ENCODE data around the gene BPI.
"Not testable (repeated sequence)": the region's sequence is repeated elsewhere in the genome, so short reads cannot be mapped to it uniquely, and the experiment has no call there.

The BPI gene

GRCh38 chr20:38338849-38339520 lies 35.0 kb downstream of the BPI start:
- no peak for DNase-seq

GRCh38 chr20:38339521-38339896 lies 35.6 kb downstream of the BPI start:
- DNase-seq = not testable (repeated sequence)

GRCh38 chr20:38339997-38340396 lies 36.0 kb downstream of the BPI start:
- no peak for DNase-seq

- DNase-seq = no peak
These were observed 36.7 kb downstream of the BPI start for GRCh38 chr20:38340693-38341092.

GRCh38 chr20:38342216-38342615 lies 38.3 kb downstream of the BPI start:
- DNase-seq = no peak

GRCh38 chr20:38342713-38343310 lies 38.9 kb downstream of the BPI start:
- DNase-seq = no peak

GRCh38 chr20:38343311-38344106 lies 39.6 kb downstream of the BPI start:
- DNase-seq = no peak

- DNase-seq = no peak
These were observed 40.2 kb downstream of the BPI start for GRCh38 chr20:38344107-38344701.

- no peak for DNase-seq
These were observed 41.7 kb downstream of the BPI start for GRCh38 chr20:38345643-38346042.

GRCh38 chr20:38346247-38346651 lies 42.3 kb downstream of the BPI start, which contains the start of gene LBP:
LBP (plus strand) TSS chr20:38346482; CDS start chr20:38346517, 35 bp downstream.
- DNase-seq = no peak

- DNase-seq = no peak
These were observed 42.8 kb downstream of the BPI start for GRCh38 chr20:38346741-38347140.

GRCh38 chr20:38349856-38350255 lies 45.9 kb downstream of the BPI start:
- DNase-seq = no peak

- no peak for DNase-seq
These were observed 47.2 kb downstream of the BPI start for GRCh38 chr20:38350879-38351775.

- DNase-seq = no peak
These were observed 49.4 kb downstream of the BPI start for GRCh38 chr20:38353316-38353715.

- DNase-seq = no peak
These were observed 50.3 kb downstream of the BPI start for GRCh38 chr20:38354227-38354626.

GRCh38 chr20:38355161-38356012 lies 51.4 kb downstream of the BPI start:
- no peak for DNase-seq

GRCh38 chr20:38357653-38358207 lies 53.8 kb downstream of the BPI start:
- no peak for DNase-seq

GRCh38 chr20:38358556-38358955 lies 54.6 kb downstream of the BPI start:
- DNase-seq = no peak

- no peak for DNase-seq
These were observed 59.2 kb downstream of the BPI start for GRCh38 chr20:38363004-38363747.

- no peak for DNase-seq
These were observed 65.4 kb downstream of the BPI start for GRCh38 chr20:38369389-38369788.

Data from SHP77 (cell line).